ENCODE measurements around the gene IL18BP. TPM values are rescaled to one million over a fixed set of nuclear protein-coding genes. Genes with fewer than 3 reads are reported as not detected.

IL18BP gene
- polyA plus RNA-seq, 4 donors, result 7.8 to 9.9 (median 9.2) TPM

GRCh38 chr11:71996517-71996916 is 2.2 kb upstream of the IL18BP start:
- DNase-seq (ENCODE audit: low read depth in 4 of 4, low spot score in 3 of 4), result no peak

DNA sequence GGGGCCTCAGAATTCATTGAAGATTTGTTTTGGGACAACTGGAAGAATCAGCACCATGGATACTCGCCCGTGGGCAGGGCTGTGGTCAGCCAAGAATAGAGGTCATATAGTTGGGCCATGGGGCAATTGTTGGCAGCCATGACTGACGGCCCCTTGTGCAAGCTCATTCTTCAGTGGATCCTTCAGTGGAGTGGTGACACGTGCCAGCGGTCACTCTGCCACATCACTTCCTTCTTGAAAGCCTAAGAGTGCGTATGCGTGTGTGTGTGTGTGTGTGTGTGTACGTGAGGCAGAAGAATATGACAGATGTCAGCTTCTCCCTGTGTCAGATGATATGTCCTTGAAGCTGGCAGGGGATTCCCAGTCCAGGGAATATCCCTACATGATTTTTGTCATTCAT is 1.8 kb upstream of the IL18BP start:
- no peak for DNase-seq (ENCODE audit: low read depth in 4 of 4, low spot score in 3 of 4)

DNA sequence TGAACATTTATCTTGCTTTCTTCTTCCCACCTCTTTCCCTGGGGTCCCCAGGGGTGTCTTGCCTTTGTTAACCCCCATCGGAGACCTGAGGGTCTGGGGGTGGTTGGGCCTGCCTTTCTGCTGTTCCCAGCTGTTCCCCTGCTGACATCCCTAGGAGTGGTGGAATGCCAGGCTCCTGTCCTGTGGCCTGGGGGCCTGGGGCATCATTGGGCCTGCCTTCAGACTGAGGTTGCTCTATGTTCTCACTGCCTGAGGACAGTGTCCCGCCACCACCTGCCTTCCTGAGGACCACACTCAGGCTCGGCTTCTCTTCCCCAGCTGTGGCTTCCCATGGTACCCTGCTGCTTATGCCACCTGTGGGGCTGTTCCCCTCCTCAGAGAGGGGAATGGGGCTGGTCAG is 1.1 kb upstream of the IL18BP start:
- no peak for DNase-seq (ENCODE audit: low read depth in 4 of 4, low spot score in 3 of 4)

- DNase-seq (ENCODE audit: low read depth in 4 of 4, low spot score in 3 of 4), result no peak
Measured at GRCh38 chr11:71998061-71998460, 648 bp upstream of the IL18BP start.

GRCh38 chr11:71999362-71999761 is 653 bp downstream of the IL18BP start:
- no peak for DNase-seq (ENCODE audit: low read depth in 4 of 4, low spot score in 3 of 4)

DNA sequence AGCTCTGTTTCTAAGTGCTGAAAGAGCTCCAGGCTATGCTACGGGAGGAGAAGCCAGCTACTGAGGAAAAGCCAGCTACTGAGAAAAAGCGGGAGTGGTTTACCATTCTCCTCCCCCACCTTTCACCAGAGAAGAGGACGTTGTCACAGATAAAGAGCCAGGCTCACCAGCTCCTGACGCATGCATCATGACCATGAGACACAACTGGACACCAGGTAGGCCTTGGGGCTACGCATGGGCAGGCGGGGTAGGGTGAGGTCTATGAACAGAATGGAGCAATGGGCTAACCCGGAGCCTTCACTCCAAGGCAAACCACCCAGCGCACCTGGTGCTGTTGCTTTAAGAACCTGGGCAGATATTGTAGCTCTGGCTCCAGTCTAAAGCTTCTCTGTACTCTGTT is 1.1 kb downstream of the IL18BP start:
- no peak for DNase-seq (ENCODE audit: low read depth in 4 of 4, low spot score in 3 of 4)

DNA sequence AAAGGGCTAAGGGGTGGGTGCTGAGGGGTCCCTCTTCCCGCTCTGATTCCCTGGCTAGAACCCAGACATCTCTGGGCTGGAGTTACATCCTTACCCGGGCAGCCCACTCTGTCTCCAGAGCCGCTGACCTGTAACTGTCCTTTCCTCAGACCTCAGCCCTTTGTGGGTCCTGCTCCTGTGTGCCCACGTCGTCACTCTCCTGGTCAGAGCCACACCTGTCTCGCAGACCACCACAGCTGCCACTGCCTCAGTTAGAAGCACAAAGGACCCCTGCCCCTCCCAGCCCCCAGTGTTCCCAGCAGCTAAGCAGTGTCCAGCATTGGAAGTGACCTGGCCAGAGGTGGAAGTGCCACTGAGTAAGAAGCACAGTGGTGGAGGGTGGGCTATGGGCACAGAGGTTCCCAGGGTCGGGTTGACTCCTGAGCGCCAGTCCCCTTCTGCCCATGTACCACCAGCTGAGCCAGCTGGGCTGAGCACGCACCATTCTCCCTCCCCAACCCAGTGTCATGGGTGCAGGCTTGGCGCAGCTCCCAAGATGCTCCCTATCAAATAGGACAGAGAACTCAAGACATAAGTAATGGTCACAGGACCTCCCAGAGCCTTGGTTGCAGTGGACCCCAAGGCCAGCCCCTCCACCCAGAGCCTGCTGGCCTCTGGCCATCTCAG is 1.6 kb downstream of the IL18BP start:
- no peak for DNase-seq (ENCODE audit: low read depth in 4 of 4, low spot score in 3 of 4)

DNA sequence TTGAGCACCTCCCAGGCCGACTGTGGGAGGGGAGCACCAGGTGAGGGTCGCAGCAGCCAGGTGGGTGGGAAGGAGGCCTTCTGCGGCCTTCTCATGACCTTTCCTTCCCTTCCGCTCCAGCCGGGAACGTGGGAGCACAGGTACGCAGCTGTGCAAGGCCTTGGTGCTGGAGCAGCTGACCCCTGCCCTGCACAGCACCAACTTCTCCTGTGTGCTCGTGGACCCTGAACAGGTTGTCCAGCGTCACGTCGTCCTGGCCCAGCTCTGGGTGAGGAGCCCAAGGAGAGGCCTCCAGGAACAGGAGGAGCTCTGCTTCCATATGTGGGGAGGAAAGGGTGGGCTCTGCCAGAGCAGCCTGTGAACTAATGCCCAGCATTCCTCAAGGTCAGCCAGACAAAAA is 2.6 kb downstream of the IL18BP start:
- DNase-seq (ENCODE audit: low read depth in 4 of 4, low spot score in 3 of 4), result no peak

- DNase-seq (ENCODE audit: low read depth in 4 of 4, low spot score in 3 of 4), result no peak
Measured at GRCh38 chr11:72001834-72002591, 3.3 kb downstream of the IL18BP start.

GRCh38 chr11:72002841-72003775 is 4.4 kb downstream of the IL18BP start:
- no peak for DNase-seq (ENCODE audit: low read depth in 4 of 4, low spot score in 3 of 4)

DNA sequence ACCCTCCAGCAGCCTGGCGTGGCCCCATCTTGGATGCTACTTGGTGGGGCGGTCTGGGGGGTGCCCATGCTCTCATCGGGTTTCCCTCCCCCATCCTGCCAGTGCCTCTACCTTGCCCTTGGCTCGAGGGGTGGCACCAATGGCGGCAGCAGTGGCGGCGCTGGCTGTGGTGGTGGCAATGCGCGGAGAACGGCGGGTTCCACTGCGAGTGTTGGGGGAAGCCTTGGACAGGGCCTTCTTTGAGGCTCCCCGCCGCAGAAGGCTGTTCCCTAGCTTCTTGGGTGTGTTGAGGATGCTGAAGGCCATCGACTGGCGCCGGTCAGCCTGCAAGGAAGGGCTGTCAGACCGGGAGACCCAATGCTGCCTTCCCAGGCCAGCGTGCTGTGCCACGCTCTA is 5.1 kb downstream of the IL18BP start:
- no peak for DNase-seq (ENCODE audit: low read depth in 4 of 4, low spot score in 3 of 4)

GRCh38 chr11:72004515-72005346 is 6.0 kb downstream of the IL18BP start:
- DNase-seq (ENCODE audit: low read depth in 4 of 4, low spot score in 3 of 4), result no peak

GRCh38 chr11:72005347-72006260 is 6.9 kb downstream of the IL18BP start:
- DNase-seq (ENCODE audit: low read depth in 4 of 4, low spot score in 3 of 4), result no peak

GRCh38 chr11:72006309-72007088 is 7.8 kb downstream of the IL18BP start:
- no peak for DNase-seq (ENCODE audit: low read depth in 4 of 4, low spot score in 3 of 4)

DNA sequence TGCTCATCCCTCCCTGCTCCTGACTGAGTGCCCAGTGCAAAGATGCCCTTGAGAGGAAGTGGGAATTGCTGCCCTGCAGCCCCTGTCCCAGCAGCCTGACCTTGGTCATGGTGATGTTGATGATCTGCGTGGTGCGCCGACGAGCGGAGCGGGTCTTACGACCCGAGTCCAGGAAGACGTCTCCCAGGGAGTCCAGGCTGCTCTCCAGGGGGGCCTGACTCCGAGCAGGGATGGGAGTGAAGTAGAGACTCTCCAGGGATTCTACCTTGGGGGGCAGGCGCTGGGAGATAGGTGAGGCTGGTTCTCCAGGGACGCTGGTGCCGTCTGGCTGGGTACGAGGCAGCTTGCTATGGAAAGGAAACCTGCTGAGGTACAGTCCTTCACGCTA is 8.4 kb downstream of the IL18BP start:
- DNase-seq (ENCODE audit: low read depth in 4 of 4, low spot score in 3 of 4), result no peak

GRCh38 chr11:72007587-72007986 is 8.9 kb downstream of the IL18BP start:
- no peak for DNase-seq (ENCODE audit: low read depth in 4 of 4, low spot score in 3 of 4)

DNA sequence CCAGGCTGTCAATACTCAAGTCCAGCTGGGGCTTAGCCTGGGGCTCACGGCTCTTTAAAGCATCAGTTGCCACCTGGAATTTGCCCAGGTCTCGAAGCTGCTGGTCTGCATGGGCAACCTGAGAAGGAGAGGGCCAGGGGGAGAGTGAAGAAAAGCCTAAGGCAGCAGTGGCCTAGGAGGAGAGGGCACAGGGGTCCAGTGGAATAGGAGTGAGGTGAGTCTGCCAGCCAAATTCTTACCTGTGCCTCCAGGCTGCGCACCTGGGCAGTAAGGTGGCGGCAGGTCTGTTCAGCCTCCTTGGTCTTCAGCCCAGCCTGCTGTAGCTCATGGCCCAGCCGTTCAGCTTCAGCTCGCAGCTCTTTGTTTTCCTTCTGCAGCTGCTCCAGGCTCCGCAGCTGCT is 10.0 kb downstream of the IL18BP start:
- no peak for DNase-seq (ENCODE audit: low read depth in 4 of 4, low spot score in 3 of 4)

DNA sequence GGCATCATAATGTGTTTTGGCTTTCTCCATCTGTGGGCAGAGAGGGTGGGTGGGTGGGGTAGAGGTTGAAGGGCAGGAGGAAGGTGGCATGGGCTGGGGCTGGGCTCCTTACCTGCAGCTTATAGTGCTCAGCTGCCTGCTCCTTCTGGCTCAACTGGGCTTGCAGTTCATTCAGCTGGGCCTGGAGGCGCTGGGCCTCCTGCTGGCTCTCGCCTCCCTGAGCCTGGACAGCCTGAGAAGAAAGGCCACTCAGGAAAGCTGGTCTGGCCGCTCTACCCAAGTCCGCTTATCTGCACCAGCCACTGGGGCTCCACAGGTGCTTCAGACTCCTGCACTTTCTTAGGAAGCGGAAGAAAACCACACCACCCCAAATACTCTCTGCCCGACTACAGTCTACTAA is 10.4 kb downstream of the IL18BP start:
- no peak for DNase-seq (ENCODE audit: low read depth in 4 of 4, low spot score in 3 of 4)

Measured in right renal pelvis (tissue), 4 donors.